K562 (cell line): Measurements from ENCODE around the gene ST6GALNAC2. TPM values are rescaled to one million over a fixed set of nuclear protein-coding genes. Genes with fewer than 3 reads are reported as not detected.

Source experiments
- ATAC-seq: fragments of 200-7000 bp; cut with Tn5 transposase; 3 replicates; pipeline ENCODE4 v1.9.1; 2020; ENCODE audit warnings: moderate library complexity
- BruUV-seq: library from RNA; stranded (reverse); fragments of 400-500 nt; replicated peaks from 2 replicates; lab custom pipeline; 2021; lab: Mats Ljungman, UMichigan
- CTCF ChIA-PET: fragments of 300-600 bp; formaldehyde crosslinking; extraction: SDS; loops from one replicate; lab custom pipeline; 2021; ENCODE audit warnings: low intra/inter-chr PET ratio; lab: Yijun Ruan, JAX
- POLR2A ChIA-PET: fragments of 300-600, 350-650 bp; sonication (Branson Sonifier 250); formaldehyde crosslinking; extraction: SDS; loops from one replicate; lab custom pipeline; 2021; ENCODE audit warnings: antibody characterized with exemption, inconsistent platforms; lab: Yijun Ruan, JAX
- DNase-seq, 4 experiments: peaks; one replicate each; pipeline versions ENCODE4 v3.0.0 to v3.0.0-alpha.2; 2011 to 2018; ENCODE audit warnings: low spot score in 3 of 4, mixed read lengths in 3 of 4; ENCODE audit errors: extremely low read depth in 1 of 4
- FAIRE-seq: peaks from 2 replicates; lab custom pipeline; 2011; peaks lifted over from hg19 to GRCh38; lab: Jason Lieb, UNC
- H2AFZ ChIP-seq: 2 replicates; pipeline ENCODE4 v1.6.0; 2011; ENCODE audit warnings: low read depth, low read length, control low read depth, inconsistent platforms
- H3K27ac ChIP-seq: fragments of 200-600 bp; 3 replicates; pipeline ENCODE4 v1.8.0; 2011; ENCODE audit warnings: low read depth, mild to moderate bottlenecking, control low read depth, inconsistent platforms, low read length, moderate library complexity, mixed read lengths; ENCODE audit errors: extremely low read depth
- H3K27me3 ChIP-seq, 2 experiments: fragments of 300-600 bp in 1 of 2; 2 replicates in 1 of 2; 3 replicates in 1 of 2; pipeline versions ENCODE4 v1.6.0 to v1.8.0; 2011; ENCODE audit warnings: inconsistent platforms in 2 of 2, low read length in 2 of 2, mild to moderate bottlenecking in 1 of 2, mixed read lengths in 1 of 2, moderate library complexity in 1 of 2; ENCODE audit not compliant: control insufficient read depth in 2 of 2, insufficient read depth in 2 of 2
- H3K36me3 ChIP-seq: fragments of 300-600 bp; 3 replicates; pipeline ENCODE4 v1.8.0; 2011; ENCODE audit warnings: mild to moderate bottlenecking, low read length, inconsistent platforms; ENCODE audit not compliant: control insufficient read depth, insufficient read depth
- H3K4me1 ChIP-seq, 2 experiments: fragments of 200-600 bp in 1 of 2; replicated peaks in 1 of 2; 2 replicates in 1 of 2; 3 replicates in 1 of 2; pipeline versions ENCODE4 v1.5.1 to v1.8.0; 2011; ENCODE audit warnings: inconsistent platforms in 2 of 2, low read length in 2 of 2, mild to moderate bottlenecking in 1 of 2, mixed read lengths in 1 of 2, moderate library complexity in 1 of 2; ENCODE audit not compliant: control insufficient read depth in 2 of 2, insufficient read depth in 2 of 2
- H3K4me2 ChIP-seq: 2 replicates; pipeline ENCODE4 v1.6.1; 2011; ENCODE audit warnings: low read length, control low read depth, inconsistent platforms, mixed read lengths; ENCODE audit not compliant: insufficient read depth
- H3K4me3 ChIP-seq: fragments of 200-600 bp; sonication (generic), shearing (Covaris generic); 2 replicates; pipeline ENCODE4 v1.5.1; 2016; ENCODE audit warnings: control low read depth, inconsistent platforms
- H3K79me2 ChIP-seq: fragments of 200-600 bp; 3 replicates; pipeline ENCODE4 v1.8.0; 2011; ENCODE audit warnings: low read length, inconsistent platforms; ENCODE audit not compliant: control insufficient read depth, insufficient read depth
- H3K9ac ChIP-seq, 2 experiments: 2 replicates each; pipeline versions ENCODE4 v1.6.0 to v1.6.1; 2011; ENCODE audit warnings: low read depth in 2 of 2, low read length in 2 of 2, control low read depth in 1 of 2, inconsistent platforms in 1 of 2, mild to moderate bottlenecking in 1 of 2, mixed read lengths in 1 of 2; ENCODE audit not compliant: insufficient read depth in 1 of 2
- H3K9me1 ChIP-seq: one replicate; pipeline ENCODE4 v1.6.0; 2011; ENCODE audit warnings: inconsistent platforms, mild to moderate bottlenecking, low read length, moderate library complexity; ENCODE audit not compliant: control insufficient read depth, insufficient read depth
- H3K9me3 ChIP-seq: replicated peaks from 2 replicates; pipeline ENCODE4 v1.5.1; 2011; ENCODE audit warnings: low read depth, low read length, inconsistent platforms; ENCODE audit not compliant: control insufficient read depth, insufficient read depth
- H4K20me1 ChIP-seq: replicated peaks from 2 replicates; pipeline ENCODE4 v1.6.1; 2011; ENCODE audit warnings: low read length, inconsistent platforms, mixed read lengths; ENCODE audit not compliant: control insufficient read depth, insufficient read depth
- E2F6 ChIP-seq, 2 experiments: IDR thresholded peaks; 2 replicates each; pipeline ENCODE4 v1.6.1; 2011; ENCODE audit warnings: borderline replicate concordance in 1 of 2, control low read depth in 1 of 2, low read depth in 1 of 2, low read length in 1 of 2, mild to moderate bottlenecking in 1 of 2, mixed read lengths in 1 of 2, moderate library complexity in 1 of 2; ENCODE audit not compliant: insufficient read depth in 1 of 2, insufficient read length in 1 of 2, poor library complexity in 1 of 2, severe bottlenecking in 1 of 2; ENCODE audit errors: extremely low read depth in 1 of 2
- ESRRA ChIP-seq: fragments of 450-650 bp; IDR thresholded peaks from 2 replicates; pipeline ENCODE4 v1.6.1; 2014; ENCODE audit warnings: low read depth, mild to moderate bottlenecking, moderate library complexity, borderline replicate concordance
- HMG20B ChIP-seq: fragments of 250-450 bp; sonication (Bioruptor Pico); IDR thresholded peaks from 2 replicates; pipeline ENCODE4 v1.5.0; 2021; ENCODE audit warnings: mild to moderate bottlenecking
- KDM2B ChIP-seq: fragments of 250-450 bp; sonication (Bioruptor Pico); IDR thresholded peaks from 2 replicates; pipeline ENCODE4 v1.8.0; 2021; ENCODE audit warnings: mild to moderate bottlenecking, moderate library complexity
- KLF1 ChIP-seq: fragments of 450-650 bp; IDR thresholded peaks from 2 replicates; pipeline ENCODE4 v1.6.1; 2016; ENCODE audit warnings: missing genetic modification characterization, missing compliant biosample characterization
- SPI1 ChIP-seq: IDR thresholded peaks from 2 replicates; pipeline ENCODE4 v1.6.1; 2011; ENCODE audit warnings: low read depth, low read length, control low read depth, borderline replicate concordance
- TCF7L2 ChIP-seq: fragments of 150-350 bp; IDR thresholded peaks from 2 replicates; pipeline ENCODE4 v1.6.1; 2016; ENCODE audit warnings: low read depth, mild to moderate bottlenecking, low read length, moderate library complexity
- ZBTB7A ChIP-seq: IDR thresholded peaks from 2 replicates; pipeline ENCODE4 v1.6.1; 2011; ENCODE audit warnings: low read depth, mild to moderate bottlenecking, low read length, moderate library complexity, borderline replicate concordance; ENCODE audit not compliant: control insufficient read depth
- ZNF583 ChIP-seq: fragments of 250-450 bp; sonication (Bioruptor Pico); IDR thresholded peaks from 2 replicates; pipeline ENCODE4 v1.4.0; 2020
- WGBS: fragments of 100-300 bp; shearing (Covaris generic); methylation state at CpG from one replicate; pipeline ENCODE4 v1.1.6; 2016; ENCODE audit warnings: low coverage, mixed read lengths; ENCODE audit not compliant: insufficient coverage; ENCODE audit errors: missing lambda C conversion rate; 5-methylcytosine and 5-hydroxymethylcytosine counted together
- in situ Hi-C: fragments of 300-500 bp; cut with MboI; formaldehyde crosslinking; loops from 4 replicates; pipeline ENCODE4 v1.15.0; 2018; ENCODE audit warnings: inconsistent platforms, mixed read lengths
- intact Hi-C: fragments of 100-400 bp; cut with micrococcal nuclease; formaldehyde crosslinking; loops from 2 replicates; pipeline ENCODE4 v1.14.2; 2022
- polyA plus RNA-seq, 8 experiments: library from polyadenylated mRNA; depleted of rRNA in 4 of 8; stranded (reverse) in 5 of 8; unstranded in 3 of 8; fragments of >200 nt; fragmentation: Nextera tagmentation in 2 of 8; fragmentation: Illumina TruSeq in 1 of 8; extraction: Ambion mirVana in 2 of 8; extraction: Trizol in 1 of 8; gene quantifications; 2 replicates each; pipeline versions ENCODE4 v1.2.1 to v1.2.3, GENCODE V29; 2011 to 2014; ENCODE audit warnings: inconsistent platforms in 1 of 8, missing spikeins in 1 of 8
- total RNA-seq, 7 experiments: library from RNA; depleted of rRNA in 6 of 7; stranded (reverse); fragments of >200 nt in 6 of 7; fragmentation: Illumina TruSeq in 2 of 7; extraction: Trizol in 2 of 7; gene quantifications; 2 replicates each; pipeline versions ENCODE4 v1.2.1 to v1.2.3, GENCODE V29; 2011 to 2021; ENCODE audit warnings: low replicate concordance in 1 of 7
- TF ChIP-seq, protein P1 (sequence below): fragments of 450-650 bp; IDR thresholded peaks from 2 replicates; pipeline ENCODE4 v1.6.1; 2016; ENCODE audit warnings: mild to moderate bottlenecking, moderate library complexity

The ST6GALNAC2 gene
- total and polyA plus RNA-seq, 9 of the 15 experiments (the other 6 are each of a cell fraction or from before 2014, with no cell fraction given), result 0.18 TPM; not detected in 8

DNA sequence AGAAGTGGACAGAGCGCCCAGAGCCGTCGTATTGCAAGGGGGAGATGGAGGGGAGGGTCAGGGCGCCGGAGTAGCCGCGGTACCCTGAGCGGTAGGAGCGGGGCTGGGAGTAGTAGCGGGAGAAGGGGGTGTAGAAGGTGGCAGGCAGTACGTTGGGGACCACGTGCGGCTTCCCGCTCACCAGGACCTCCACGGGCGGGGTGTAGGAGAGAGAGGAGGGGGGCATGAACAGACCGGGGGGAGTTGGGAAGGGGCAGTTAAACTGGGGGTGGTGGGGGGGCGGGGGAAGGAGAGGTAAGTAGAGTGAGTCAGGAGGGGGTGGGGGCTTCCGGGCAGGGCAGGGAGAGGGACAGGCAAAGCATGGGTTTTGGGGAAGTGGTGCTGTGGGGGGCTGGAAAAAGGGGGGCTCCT is 16.8 kb downstream of the ST6GALNAC2 start:
- DNase-seq, result peak in 3 of 4 experiments; percentile 34 to 41 (median 37)
- BruUV-seq, result no TSS peak
- Histone ChIP-seq H3K27ac (no peak overlapping the region), H3K9me1 (no peaks in the 10 kb centered on the region), H3K27me3 (no peaks in the 10 kb centered on the region), H3K36me3 (peaks cover 26% of the 10 kb centered on the region), H3K4me2 (no peak overlapping the region), H4K20me1 (peaks cover 12% of the 10 kb centered on the region; the same call in 1 of the 2 replicates), H3K79me2 (peaks cover 6% of the 10 kb centered on the region; the same call in 1 of the 3 replicates), H2AFZ (no peak overlapping the region), H3K9me3 (no peaks in the 10 kb centered on the region), H3K4me3 (no peak overlapping the region), H3K4me1 (peaks cover 15 to 37% of the 10 kb centered on the region in 2 experiments; a peak in 4 of 5 replicates), H3K9ac (peak overlapping the region in 1 of 2 experiments; percentile 28; a peak in 1 of 4 replicates)
- intact Hi-C loops (no loop called here), in situ Hi-C loops (no loop called here)
- ChIA-PET CTCF (no interaction called here), POLR2A (interaction anchor here (0.6 to 4.1 kb wide), 7 partner anchors 10 to 116 kb away, joined by 3 to 48 read pairs (median 3); no protein-coding TSS in a partner anchor)
- ATAC-seq, result no peak
- 45% methylated on average over 12 of the region's 19 CpGs for WGBS
- FAIRE-seq, result no peak
- TF ChIP-seq HMG20B (CRISPR knock-in tag) (no peak), TCF7L2 (no peak), KLF1 (tag) (no peak), ESRRA (no peak), E2F6 (IDR thresholded peaks at IDR 0.05; ENCODE audit: borderline replicate concordance in 1 of 2, extremely low read depth in 1 of 2, insufficient read depth in 1 of 2, insufficient read length in 1 of 2, low read depth in 1 of 2, low read length in 1 of 2, poor library complexity in 1 of 2, severe bottlenecking in 1 of 2) (peak; percentile 77 to 86), SPI1 (0 out of 2 replicates have a peak, but pooled peaks have one; percentile 36), ZNF583 (CRISPR knock-in tag) (no peak), KDM2B (CRISPR knock-in tag) (no peak), ZBTB7A (peak; percentile 59)
- TF ChIP-seq, protein P1, sequence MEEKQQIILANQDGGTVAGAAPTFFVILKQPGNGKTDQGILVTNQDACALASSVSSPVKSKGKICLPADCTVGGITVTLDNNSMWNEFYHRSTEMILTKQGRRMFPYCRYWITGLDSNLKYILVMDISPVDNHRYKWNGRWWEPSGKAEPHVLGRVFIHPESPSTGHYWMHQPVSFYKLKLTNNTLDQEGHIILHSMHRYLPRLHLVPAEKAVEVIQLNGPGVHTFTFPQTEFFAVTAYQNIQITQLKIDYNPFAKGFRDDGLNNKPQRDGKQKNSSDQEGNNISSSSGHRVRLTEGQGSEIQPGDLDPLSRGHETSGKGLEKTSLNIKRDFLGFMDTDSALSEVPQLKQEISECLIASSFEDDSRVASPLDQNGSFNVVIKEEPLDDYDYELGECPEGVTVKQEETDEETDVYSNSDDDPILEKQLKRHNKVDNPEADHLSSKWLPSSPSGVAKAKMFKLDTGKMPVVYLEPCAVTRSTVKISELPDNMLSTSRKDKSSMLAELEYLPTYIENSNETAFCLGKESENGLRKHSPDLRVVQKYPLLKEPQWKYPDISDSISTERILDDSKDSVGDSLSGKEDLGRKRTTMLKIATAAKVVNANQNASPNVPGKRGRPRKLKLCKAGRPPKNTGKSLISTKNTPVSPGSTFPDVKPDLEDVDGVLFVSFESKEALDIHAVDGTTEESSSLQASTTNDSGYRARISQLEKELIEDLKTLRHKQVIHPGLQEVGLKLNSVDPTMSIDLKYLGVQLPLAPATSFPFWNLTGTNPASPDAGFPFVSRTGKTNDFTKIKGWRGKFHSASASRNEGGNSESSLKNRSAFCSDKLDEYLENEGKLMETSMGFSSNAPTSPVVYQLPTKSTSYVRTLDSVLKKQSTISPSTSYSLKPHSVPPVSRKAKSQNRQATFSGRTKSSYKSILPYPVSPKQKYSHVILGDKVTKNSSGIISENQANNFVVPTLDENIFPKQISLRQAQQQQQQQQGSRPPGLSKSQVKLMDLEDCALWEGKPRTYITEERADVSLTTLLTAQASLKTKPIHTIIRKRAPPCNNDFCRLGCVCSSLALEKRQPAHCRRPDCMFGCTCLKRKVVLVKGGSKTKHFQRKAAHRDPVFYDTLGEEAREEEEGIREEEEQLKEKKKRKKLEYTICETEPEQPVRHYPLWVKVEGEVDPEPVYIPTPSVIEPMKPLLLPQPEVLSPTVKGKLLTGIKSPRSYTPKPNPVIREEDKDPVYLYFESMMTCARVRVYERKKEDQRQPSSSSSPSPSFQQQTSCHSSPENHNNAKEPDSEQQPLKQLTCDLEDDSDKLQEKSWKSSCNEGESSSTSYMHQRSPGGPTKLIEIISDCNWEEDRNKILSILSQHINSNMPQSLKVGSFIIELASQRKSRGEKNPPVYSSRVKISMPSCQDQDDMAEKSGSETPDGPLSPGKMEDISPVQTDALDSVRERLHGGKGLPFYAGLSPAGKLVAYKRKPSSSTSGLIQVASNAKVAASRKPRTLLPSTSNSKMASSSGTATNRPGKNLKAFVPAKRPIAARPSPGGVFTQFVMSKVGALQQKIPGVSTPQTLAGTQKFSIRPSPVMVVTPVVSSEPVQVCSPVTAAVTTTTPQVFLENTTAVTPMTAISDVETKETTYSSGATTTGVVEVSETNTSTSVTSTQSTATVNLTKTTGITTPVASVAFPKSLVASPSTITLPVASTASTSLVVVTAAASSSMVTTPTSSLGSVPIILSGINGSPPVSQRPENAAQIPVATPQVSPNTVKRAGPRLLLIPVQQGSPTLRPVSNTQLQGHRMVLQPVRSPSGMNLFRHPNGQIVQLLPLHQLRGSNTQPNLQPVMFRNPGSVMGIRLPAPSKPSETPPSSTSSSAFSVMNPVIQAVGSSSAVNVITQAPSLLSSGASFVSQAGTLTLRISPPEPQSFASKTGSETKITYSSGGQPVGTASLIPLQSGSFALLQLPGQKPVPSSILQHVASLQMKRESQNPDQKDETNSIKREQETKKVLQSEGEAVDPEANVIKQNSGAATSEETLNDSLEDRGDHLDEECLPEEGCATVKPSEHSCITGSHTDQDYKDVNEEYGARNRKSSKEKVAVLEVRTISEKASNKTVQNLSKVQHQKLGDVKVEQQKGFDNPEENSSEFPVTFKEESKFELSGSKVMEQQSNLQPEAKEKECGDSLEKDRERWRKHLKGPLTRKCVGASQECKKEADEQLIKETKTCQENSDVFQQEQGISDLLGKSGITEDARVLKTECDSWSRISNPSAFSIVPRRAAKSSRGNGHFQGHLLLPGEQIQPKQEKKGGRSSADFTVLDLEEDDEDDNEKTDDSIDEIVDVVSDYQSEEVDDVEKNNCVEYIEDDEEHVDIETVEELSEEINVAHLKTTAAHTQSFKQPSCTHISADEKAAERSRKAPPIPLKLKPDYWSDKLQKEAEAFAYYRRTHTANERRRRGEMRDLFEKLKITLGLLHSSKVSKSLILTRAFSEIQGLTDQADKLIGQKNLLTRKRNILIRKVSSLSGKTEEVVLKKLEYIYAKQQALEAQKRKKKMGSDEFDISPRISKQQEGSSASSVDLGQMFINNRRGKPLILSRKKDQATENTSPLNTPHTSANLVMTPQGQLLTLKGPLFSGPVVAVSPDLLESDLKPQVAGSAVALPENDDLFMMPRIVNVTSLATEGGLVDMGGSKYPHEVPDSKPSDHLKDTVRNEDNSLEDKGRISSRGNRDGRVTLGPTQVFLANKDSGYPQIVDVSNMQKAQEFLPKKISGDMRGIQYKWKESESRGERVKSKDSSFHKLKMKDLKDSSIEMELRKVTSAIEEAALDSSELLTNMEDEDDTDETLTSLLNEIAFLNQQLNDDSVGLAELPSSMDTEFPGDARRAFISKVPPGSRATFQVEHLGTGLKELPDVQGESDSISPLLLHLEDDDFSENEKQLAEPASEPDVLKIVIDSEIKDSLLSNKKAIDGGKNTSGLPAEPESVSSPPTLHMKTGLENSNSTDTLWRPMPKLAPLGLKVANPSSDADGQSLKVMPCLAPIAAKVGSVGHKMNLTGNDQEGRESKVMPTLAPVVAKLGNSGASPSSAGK, result 0 out of 2 replicates have a peak, but pooled peaks have one; percentile 16
